ENCODE results near the gene RPP14. TPM values are rescaled to one million over a fixed set of nuclear protein-coding genes. Genes with fewer than 3 reads are reported as not detected.
A peak's percentile ranks its signal among the peaks of the same experiment; 100 is the strongest.

The RPP14 gene
- total RNA-seq, 1 donor = 13.4 TPM

DNA sequence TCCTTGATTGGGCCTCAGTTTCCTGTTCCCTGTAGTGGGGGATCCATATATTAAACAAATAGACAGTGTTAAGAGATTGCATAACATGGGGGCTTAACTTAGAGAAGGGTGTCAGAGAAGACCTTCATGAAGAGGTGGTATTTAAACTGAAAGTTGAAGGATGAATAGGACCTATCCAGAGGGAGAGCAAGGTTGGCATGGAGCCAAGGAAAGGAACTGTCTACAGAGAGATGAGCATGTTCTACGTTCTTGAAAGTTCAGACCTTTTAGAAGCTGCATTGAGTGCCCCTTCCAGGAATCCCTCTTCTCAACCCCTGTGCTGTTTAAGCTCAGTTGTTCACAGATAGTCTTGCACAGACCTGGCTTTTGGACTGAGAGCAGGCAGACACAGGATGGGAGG, 2.7 kb downstream of the RPP14 start:
- peak overlapping the region; percentile 98 for H3K27ac ChIP-seq (ENCODE audit: low read depth, low read length)
- H3K79me2 ChIP-seq (ENCODE audit: insufficient read depth, low read length) = peaks cover 63% of the 10 kb centered on the region

GRCh38 chr3:58317811-58318210, 11.8 kb downstream of the RPP14 start:
- Histone ChIP-seq H3K27ac (ENCODE audit: low read depth, low read length) (no peak overlapping the region), H3K9me3 (ENCODE audit: low read depth, low read length) (no peaks in the 10 kb centered on the region), H3K4me1 (ENCODE audit: insufficient read depth, low read length) (no peaks in the 10 kb centered on the region), H3K27me3 (ENCODE audit: insufficient read depth, low read length) (no peaks in the 10 kb centered on the region), H4K20me1 (ENCODE audit: insufficient read depth, low read length) (no peaks in the 10 kb centered on the region), H2AFZ (ENCODE audit: low read length) (no peak overlapping the region), H3K79me2 (ENCODE audit: insufficient read depth, low read length) (peaks cover 21% of the 10 kb centered on the region), H3K36me3 (ENCODE audit: insufficient read depth, low read length) (peaks cover 61% of the 10 kb centered on the region), H3K4me3 (ENCODE audit: insufficient read depth, low read length) (no peak overlapping the region), H3K4me2 (ENCODE audit: insufficient read depth, low read length) (no peak overlapping the region)
- TF ChIP-seq, protein P1, sequence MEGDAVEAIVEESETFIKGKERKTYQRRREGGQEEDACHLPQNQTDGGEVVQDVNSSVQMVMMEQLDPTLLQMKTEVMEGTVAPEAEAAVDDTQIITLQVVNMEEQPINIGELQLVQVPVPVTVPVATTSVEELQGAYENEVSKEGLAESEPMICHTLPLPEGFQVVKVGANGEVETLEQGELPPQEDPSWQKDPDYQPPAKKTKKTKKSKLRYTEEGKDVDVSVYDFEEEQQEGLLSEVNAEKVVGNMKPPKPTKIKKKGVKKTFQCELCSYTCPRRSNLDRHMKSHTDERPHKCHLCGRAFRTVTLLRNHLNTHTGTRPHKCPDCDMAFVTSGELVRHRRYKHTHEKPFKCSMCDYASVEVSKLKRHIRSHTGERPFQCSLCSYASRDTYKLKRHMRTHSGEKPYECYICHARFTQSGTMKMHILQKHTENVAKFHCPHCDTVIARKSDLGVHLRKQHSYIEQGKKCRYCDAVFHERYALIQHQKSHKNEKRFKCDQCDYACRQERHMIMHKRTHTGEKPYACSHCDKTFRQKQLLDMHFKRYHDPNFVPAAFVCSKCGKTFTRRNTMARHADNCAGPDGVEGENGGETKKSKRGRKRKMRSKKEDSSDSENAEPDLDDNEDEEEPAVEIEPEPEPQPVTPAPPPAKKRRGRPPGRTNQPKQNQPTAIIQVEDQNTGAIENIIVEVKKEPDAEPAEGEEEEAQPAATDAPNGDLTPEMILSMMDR (IDR thresholded peaks at IDR 0.05; ENCODE audit: extremely low read depth, low read depth, low read length) = no peak
- DNase-seq (ENCODE audit: insufficient read length, low spot score, missing footprints) = no peak

More for the DNA sequence above, 2.7 kb downstream of the RPP14 start:
- no peak for DNase-seq (ENCODE audit: insufficient read length, low spot score, missing footprints)
- TF ChIP-seq, protein P1 (IDR thresholded peaks at IDR 0.05; ENCODE audit: extremely low read depth, low read depth, low read length) = no peak
- H3K27me3 ChIP-seq (ENCODE audit: insufficient read depth, low read length) = no peaks in the 10 kb centered on the region
- H3K4me3 ChIP-seq (ENCODE audit: insufficient read depth, low read length) = no peak overlapping the region
- H3K4me1 ChIP-seq (ENCODE audit: insufficient read depth, low read length) = peaks cover 19% of the 10 kb centered on the region
- H2AFZ ChIP-seq (ENCODE audit: low read length) = no peak overlapping the region
- no peak overlapping the region for H3K4me2 ChIP-seq (ENCODE audit: insufficient read depth, low read length)
- no peaks in the 10 kb centered on the region for H3K9me3 ChIP-seq (ENCODE audit: low read depth, low read length)
- H3K36me3 ChIP-seq (ENCODE audit: insufficient read depth, low read length) = peaks cover 40% of the 10 kb centered on the region
- peaks cover 37% of the 10 kb centered on the region for H4K20me1 ChIP-seq (ENCODE audit: insufficient read depth, low read length)

GRCh38 chr3:58321791-58322190, 15.7 kb downstream of the RPP14 start:
- H3K4me3 ChIP-seq (ENCODE audit: insufficient read depth, low read length) = no peak overlapping the region
- H3K9me3 ChIP-seq (ENCODE audit: low read depth, low read length) = no peaks in the 10 kb centered on the region
- H3K36me3 ChIP-seq (ENCODE audit: insufficient read depth, low read length) = peaks cover 28% of the 10 kb centered on the region
- no peaks in the 10 kb centered on the region for H3K27me3 ChIP-seq (ENCODE audit: insufficient read depth, low read length)
- no peak for DNase-seq (ENCODE audit: insufficient read length, low spot score, missing footprints)
- H3K4me1 ChIP-seq (ENCODE audit: insufficient read depth, low read length) = peaks cover 14% of the 10 kb centered on the region
- no peaks in the 10 kb centered on the region for H4K20me1 ChIP-seq (ENCODE audit: insufficient read depth, low read length)
- H3K79me2 ChIP-seq (ENCODE audit: insufficient read depth, low read length) = peaks cover 5% of the 10 kb centered on the region
- TF ChIP-seq, protein P1 (IDR thresholded peaks at IDR 0.05; ENCODE audit: extremely low read depth, low read depth, low read length) = no peak
- H3K4me2 ChIP-seq (ENCODE audit: insufficient read depth, low read length) = no peak overlapping the region
- no peak overlapping the region for H2AFZ ChIP-seq (ENCODE audit: low read length)
- H3K27ac ChIP-seq (ENCODE audit: low read depth, low read length) = no peak overlapping the region

DNA sequence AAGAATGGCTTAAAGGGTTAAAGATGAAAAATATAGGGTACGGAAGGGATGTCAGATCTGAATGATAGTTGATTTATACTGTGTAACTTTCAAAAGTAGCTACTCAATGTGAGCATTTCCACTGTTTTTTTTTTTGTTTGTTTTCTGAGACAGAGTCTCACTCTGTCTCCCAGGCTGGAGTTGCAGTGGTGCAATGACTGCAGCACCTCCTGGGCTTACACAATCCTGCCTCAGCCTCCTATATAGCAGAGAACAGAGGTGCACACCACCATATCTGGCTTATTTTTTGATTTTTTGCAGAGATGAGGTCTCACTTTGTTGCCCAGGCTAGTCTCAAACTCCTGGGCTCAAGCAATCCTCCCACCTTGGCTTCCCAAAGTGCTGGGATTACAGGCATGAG, 16.7 kb downstream of the RPP14 start:
- Histone ChIP-seq H3K4me3 (ENCODE audit: insufficient read depth, low read length) (no peak overlapping the region), H3K36me3 (ENCODE audit: insufficient read depth, low read length) (peaks cover 18% of the 10 kb centered on the region), H4K20me1 (ENCODE audit: insufficient read depth, low read length) (no peaks in the 10 kb centered on the region), H3K4me1 (ENCODE audit: insufficient read depth, low read length) (peaks cover 14% of the 10 kb centered on the region), H3K4me2 (ENCODE audit: insufficient read depth, low read length) (no peak overlapping the region), H3K27ac (ENCODE audit: low read depth, low read length) (no peak overlapping the region), H3K79me2 (ENCODE audit: insufficient read depth, low read length) (peaks cover 2% of the 10 kb centered on the region), H2AFZ (ENCODE audit: low read length) (no peak overlapping the region), H3K27me3 (ENCODE audit: insufficient read depth, low read length) (no peaks in the 10 kb centered on the region), H3K9me3 (ENCODE audit: low read depth, low read length) (no peaks in the 10 kb centered on the region)
- no peak for DNase-seq (ENCODE audit: insufficient read length, low spot score, missing footprints)
- TF ChIP-seq, protein P1 (IDR thresholded peaks at IDR 0.05; ENCODE audit: extremely low read depth, low read depth, low read length) = no peak
